Testis (tissue), 3 donors: ENCODE results near the gene PSIP1. TPM values are rescaled to one million over a fixed set of nuclear protein-coding genes. Genes with fewer than 3 reads are reported as not detected.
"Not testable (repeated sequence)": the region's sequence is repeated elsewhere in the genome, so short reads cannot be mapped to it uniquely, and the experiment has no call there.

Experiments
- DNase-seq: peaks from one replicate; pipeline ENCODE4 v3.0.0-alpha.2; 2019
- H3K27ac ChIP-seq, 2 donors: fragments of 200-600 bp; sonication (generic); one replicate each; pipeline ENCODE4 v1.5.1; 2019
- H3K27me3 ChIP-seq: fragments of 200-600 bp; sonication (generic); one replicate; pipeline ENCODE4 v1.5.1; 2019
- H3K36me3 ChIP-seq: fragments of 200-600 bp; sonication (generic); one replicate; pipeline ENCODE4 v1.5.1; 2017; ENCODE audit warnings: low read depth; ENCODE audit errors: missing control alignments
- H3K4me1 ChIP-seq: fragments of 200-600 bp; sonication (generic); one replicate; pipeline ENCODE4 v1.5.1; 2019
- H3K4me3 ChIP-seq, 2 donors: fragments of 200-600 bp; sonication (generic); one replicate each; pipeline ENCODE4 v1.5.1; 2017 to 2019
- H3K9me3 ChIP-seq: fragments of 200-600 bp; sonication (generic); one replicate; pipeline ENCODE4 v1.5.1; 2017
- POLR2A ChIP-seq: fragments of 450-650 bp; IDR thresholded peaks from one replicate; pipeline ENCODE4 v1.6.1; 2017; ENCODE audit warnings: antibody characterized with exemption, mild to moderate bottlenecking, moderate library complexity
- WGBS, 2 donors: methylation state at CpG; one replicate each; pipeline ENCODE4 v1.1.5; 2018; 5-methylcytosine and 5-hydroxymethylcytosine counted together
- intact Hi-C: fragments of 100-400 bp; cut with DNase I; formaldehyde crosslinking; loops from one replicate; pipeline ENCODE4 v1.15.1; 2023; ENCODE audit warnings: low total_unique reads
- polyA plus RNA-seq: library from polyadenylated mRNA; stranded (reverse); fragments of 350-450 nt; fragmentation: Illumina TruSeq; extraction: RNeasy Lipid Tissue Mini Kit (QIAGEN cat#74804); gene quantifications from one replicate; pipeline ENCODE4 v1.2.3, GENCODE V29; 2014; ENCODE audit warnings: low read depth, low replicate concordance; ENCODE audit not compliant: insufficient read depth
- total RNA-seq, 2 donors: library from RNA; depleted of rRNA; stranded (reverse); fragments of >200 nt; gene quantifications; one replicate each; pipeline ENCODE4 v1.2.3, GENCODE V29; 2016
- TF ChIP-seq, protein P1 (sequence below), 3 experiments: fragments of 450-650 bp in 2 of 3; fragments of 200-600 bp in 1 of 3; sonication (generic) in 1 of 3; IDR thresholded peaks; one replicate each; pipeline ENCODE4 v1.5.1; 2016 to 2019; ENCODE audit warnings: antibody characterized with exemption in 3 of 3, mild to moderate bottlenecking in 2 of 3, moderate library complexity in 1 of 3

The PSIP1 gene
- total and polyA plus RNA-seq, 3 donors from 2014 or later: 57.3 to 98.2 (median 93.4) TPM

DNA sequence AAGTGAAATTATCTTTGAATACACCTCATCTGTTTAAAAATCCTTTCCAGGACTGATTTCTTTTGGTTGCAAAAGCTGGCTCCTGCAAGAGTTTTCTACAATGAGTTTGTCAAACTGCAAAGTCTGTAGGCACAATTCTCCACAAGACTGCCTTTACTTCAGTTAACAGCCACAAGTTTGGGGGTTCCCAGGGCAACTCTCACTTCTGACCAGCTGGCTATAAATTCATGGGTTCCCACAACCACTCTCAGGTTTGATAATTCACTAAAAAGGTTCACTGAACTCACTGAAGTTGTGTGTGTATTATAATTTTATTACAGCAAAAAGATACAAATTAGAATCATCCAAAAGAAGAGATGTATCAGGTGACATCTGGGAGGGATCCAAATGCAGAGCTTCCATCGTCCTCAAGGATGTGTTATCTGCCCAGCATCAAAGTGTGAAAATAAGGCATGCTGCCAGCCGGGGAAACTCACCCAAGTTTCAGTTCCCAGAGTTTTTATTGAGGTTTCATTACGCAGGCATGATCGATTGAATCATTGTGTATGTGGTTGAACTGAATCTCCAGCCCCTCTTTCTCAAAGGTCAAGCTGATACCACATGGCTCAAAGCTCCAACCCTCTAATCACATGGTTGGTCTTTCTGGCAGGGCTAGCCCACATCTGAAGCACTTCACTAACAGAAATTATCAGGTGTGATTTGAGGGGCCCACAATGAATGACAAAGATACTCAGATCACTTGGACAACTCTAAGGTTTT is 19.0 kb upstream of the PSIP1 start:
- no peak for TF ChIP-seq POLR2A
- TF ChIP-seq, protein P1, sequence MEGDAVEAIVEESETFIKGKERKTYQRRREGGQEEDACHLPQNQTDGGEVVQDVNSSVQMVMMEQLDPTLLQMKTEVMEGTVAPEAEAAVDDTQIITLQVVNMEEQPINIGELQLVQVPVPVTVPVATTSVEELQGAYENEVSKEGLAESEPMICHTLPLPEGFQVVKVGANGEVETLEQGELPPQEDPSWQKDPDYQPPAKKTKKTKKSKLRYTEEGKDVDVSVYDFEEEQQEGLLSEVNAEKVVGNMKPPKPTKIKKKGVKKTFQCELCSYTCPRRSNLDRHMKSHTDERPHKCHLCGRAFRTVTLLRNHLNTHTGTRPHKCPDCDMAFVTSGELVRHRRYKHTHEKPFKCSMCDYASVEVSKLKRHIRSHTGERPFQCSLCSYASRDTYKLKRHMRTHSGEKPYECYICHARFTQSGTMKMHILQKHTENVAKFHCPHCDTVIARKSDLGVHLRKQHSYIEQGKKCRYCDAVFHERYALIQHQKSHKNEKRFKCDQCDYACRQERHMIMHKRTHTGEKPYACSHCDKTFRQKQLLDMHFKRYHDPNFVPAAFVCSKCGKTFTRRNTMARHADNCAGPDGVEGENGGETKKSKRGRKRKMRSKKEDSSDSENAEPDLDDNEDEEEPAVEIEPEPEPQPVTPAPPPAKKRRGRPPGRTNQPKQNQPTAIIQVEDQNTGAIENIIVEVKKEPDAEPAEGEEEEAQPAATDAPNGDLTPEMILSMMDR (IDR thresholded peaks at IDR 0.05): no peak
- WGBS, 2 donors: 71 to 73% methylated on average over 4 of the region's 4 CpGs
- no peak overlapping the region for H3K27ac ChIP-seq
- no peaks in the 10 kb centered on the region for H3K36me3 ChIP-seq
- H3K27me3 ChIP-seq: no peaks in the 10 kb centered on the region
- no peaks in the 10 kb centered on the region for H3K4me1 ChIP-seq
- no peak overlapping the region for H3K4me3 ChIP-seq
- DNase-seq: no peak
- intact Hi-C loops: no loop called here
- no peaks in the 10 kb centered on the region for H3K9me3 ChIP-seq

DNA sequence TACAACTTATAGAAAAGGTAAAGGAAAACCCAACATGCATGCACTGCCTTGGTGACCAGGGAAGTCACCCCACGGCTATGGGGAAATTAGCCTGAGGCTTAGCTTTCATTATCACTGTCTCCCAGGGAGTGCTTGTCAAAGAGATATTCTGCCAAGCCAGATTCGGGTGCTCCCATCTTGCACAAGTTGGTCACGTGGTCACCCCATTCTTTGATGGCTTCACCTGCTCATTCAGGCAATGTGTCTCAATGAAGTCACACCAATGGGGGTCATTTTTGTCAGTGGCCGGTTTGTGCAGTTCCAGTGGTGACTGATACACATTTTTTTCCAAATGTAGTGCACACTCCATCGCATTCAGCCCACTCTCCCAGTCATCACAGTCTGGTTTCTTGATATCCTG is 16.3 kb upstream of the PSIP1 start:
- intact Hi-C loops, DNase-seq, H3K4me1 ChIP-seq, H3K4me3 ChIP-seq, H3K27me3 ChIP-seq, H3K27ac ChIP-seq, H3K9me3 ChIP-seq, H3K36me3 ChIP-seq: not testable (repeated sequence)
- 85 to 88% methylated on average over 5 of the region's 5 CpGs for WGBS, 2 donors

DNA sequence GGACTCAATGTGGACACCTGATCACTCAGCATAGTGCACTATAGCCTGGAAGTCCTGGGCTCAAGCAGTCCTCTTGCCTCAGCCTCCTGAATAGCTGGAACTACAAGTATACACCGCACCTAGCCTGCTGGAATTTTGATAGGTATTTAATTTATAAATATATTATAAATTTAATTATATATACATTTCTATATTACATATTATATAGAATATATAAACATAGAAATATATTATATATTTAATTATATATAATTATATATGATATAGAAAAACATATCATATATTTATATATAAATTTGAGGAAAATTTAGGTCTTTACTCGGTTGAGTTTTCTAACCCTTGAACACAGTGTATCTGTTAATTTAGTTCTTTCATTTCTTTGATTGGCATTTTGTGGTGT is 15.2 kb upstream of the PSIP1 start:
- intact Hi-C loops: no loop called here
- H3K36me3 ChIP-seq: no peaks in the 10 kb centered on the region
- no peaks in the 10 kb centered on the region for H3K9me3 ChIP-seq
- no peak overlapping the region for H3K27ac ChIP-seq
- WGBS, 2 donors: 94 to 97% methylated on average over 2 of the region's 2 CpGs
- no peaks in the 10 kb centered on the region for H3K27me3 ChIP-seq
- H3K4me3 ChIP-seq: no peak overlapping the region
- no peaks in the 10 kb centered on the region for H3K4me1 ChIP-seq
- no peak for DNase-seq
- TF ChIP-seq, protein P1 (IDR thresholded peaks at IDR 0.05): no peak
- no peak for TF ChIP-seq POLR2A

DNA sequence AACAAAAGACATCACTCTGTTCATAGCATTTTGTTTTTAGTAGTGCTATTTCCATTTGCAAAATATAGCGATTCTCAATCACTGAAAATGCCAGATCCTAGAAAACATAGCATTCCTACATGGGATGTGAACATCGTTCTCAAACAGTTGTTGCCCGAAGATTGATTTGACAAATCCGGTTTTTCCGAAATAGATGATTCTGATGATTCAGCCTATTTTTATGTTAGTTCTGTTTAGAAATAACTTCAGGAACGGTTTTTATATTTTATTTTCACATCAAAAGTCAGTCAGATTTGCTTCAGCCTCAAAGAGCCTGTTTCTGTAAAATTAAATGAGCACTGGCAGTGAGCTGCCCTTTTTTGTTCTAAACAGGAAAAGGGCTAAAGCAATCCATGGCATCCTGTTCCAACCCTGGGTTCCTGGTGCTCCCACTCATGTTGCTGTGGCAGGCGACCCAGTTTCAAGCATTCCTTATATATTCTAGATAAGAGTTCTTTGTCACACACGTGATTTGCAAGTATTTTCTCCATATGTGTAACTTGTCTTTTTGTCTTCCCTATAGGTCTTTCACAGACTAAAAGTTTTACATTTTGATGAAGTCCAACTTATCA is 14.2 kb upstream of the PSIP1 start:
- WGBS, 2 donors: 67 to 72% methylated on average over 8 of the region's 8 CpGs
- intact Hi-C loops: no loop called here

DNA sequence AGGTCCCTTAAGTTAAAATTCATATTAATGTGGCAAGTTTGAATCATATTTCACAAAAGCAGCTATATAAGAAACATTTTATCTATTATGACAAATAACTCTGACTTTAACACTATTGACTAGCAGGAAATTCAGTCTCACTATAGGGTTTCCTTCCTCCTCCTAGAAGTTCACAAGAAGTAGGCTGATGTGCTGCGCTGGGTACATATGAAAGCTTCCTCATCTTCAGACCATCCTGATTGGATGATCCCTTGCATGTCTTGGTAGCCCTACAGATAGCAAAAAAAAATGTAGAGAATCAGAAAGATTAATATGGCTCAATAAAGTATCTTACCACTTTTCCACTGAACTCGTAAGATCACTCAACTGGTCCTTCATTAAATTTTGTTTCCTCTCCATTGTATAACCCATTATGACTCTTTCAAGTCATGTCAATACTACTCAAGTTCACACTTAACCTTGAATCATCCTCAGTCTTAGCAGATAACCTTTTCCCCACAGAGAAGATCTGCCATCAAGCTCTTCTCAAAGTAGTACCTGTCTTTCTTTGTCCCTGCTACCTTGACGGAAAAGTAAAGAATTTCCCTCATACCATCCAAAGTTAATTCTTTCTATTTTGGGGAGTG is 11.5 kb upstream of the PSIP1 start:
- Histone ChIP-seq H3K27ac (no peak overlapping the region), H3K9me3 (no peaks in the 10 kb centered on the region), H3K36me3 (no peaks in the 10 kb centered on the region), H3K4me1 (no peaks in the 10 kb centered on the region), H3K4me3 (no peak overlapping the region), H3K27me3 (no peaks in the 10 kb centered on the region)
- 91 to 93% methylated on average over 3 of the region's 3 CpGs for WGBS, 2 donors
- intact Hi-C loops: no loop called here
- DNase-seq: no peak
- TF ChIP-seq, protein P1 (IDR thresholded peaks at IDR 0.05): no peak
- TF ChIP-seq POLR2A: no peak

More for the DNA sequence above, 14.2 kb upstream of the PSIP1 start:
- no peaks in the 10 kb centered on the region for H3K36me3 ChIP-seq
- no peak for TF ChIP-seq POLR2A
- TF ChIP-seq, protein P1 (IDR thresholded peaks at IDR 0.05): no peak
- H3K27me3 ChIP-seq: no peaks in the 10 kb centered on the region
- no peak overlapping the region for H3K4me3 ChIP-seq
- H3K27ac ChIP-seq: no peak overlapping the region
- no peaks in the 10 kb centered on the region for H3K9me3 ChIP-seq
- no peak for DNase-seq
- no peaks in the 10 kb centered on the region for H3K4me1 ChIP-seq
